HG03558 (cell line): ENCODE data around the gene IQGAP2.

Experiments
- ATAC-seq: cut with Tn5 transposase; IDR thresholded peaks from one replicate; pipeline ENCODE4 v1.9.1; 2021; ENCODE audit warnings: moderate number of reproducible peaks; ENCODE audit not compliant: unreplicated experiment; ENCODE audit errors: extremely low read depth

Gene IQGAP2

DNA sequence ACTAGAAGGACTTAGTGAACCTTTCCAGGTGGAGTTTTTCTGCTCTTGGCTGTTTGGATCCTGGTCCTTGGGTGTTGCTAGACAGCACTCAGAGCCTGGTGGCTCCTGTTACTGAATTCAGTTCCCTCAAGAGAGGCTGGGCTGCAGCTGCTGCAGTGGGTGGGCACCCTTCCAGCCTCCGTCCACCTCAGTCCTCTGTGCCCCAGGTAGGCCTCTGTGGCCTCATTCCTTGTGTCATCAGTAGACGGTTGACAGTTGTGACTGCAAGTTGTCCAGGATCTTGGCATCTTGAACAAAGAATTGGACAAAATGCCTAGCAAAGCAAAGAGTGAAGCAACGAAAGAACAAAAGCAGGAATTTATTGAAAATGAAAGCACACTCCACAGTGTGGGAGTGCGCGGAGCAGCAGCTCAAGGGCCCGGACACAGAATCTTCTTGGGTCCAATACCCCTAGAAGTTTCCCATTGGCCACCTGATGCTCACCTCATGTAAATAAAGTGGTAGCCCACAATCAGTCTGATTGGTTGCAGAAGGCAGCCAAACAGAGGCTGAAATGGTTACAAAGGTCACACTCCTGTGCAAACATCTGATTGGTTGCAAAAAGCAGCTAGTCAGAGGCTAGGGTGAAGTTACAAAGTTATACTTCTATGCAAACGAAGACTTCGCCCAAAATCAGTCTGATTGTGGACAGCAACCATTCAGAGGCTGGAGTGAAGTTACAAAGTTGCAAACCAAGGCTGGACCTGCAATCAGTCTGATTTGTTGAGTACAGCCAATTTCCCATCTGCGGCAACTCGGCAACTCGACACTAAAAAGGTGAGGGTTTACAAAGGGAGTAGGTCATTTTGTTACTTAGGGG, 352.9 kb downstream of the IQGAP2 start:
- ATAC-seq = no peak

DNA sequence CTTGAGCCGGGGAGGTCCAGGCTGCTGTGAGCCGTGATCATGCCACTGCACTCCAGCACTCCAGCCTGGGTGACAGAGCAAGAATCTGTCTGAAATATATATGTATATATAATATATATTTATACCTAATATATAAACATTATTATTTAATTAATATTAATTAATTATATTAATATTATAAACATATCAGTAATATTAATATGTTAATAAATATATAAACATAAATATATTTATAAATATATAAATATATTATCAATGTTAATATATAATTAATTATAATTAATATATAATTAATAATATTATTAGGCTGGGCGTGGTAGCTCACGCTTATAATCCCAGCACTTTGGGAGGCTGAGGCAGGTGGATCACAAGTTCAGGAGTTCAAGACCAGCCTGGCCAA, 354.0 kb downstream of the IQGAP2 start:
- ATAC-seq = no peak
